ENCODE measurements around the gene PLD4. TPM values are rescaled to one million over a fixed set of nuclear protein-coding genes. Genes with fewer than 3 reads are reported as not detected.

Gene PLD4
- total RNA-seq, 4 donors from 2014 or later, result under 0.01 to 0.37 (median 0.16) TPM; not detected in 1

GRCh38 chr14:104928391-104929133, 3.9 kb downstream of the PLD4 start:
- DNase-seq (ENCODE audit: low spot score) (no peak), ATAC-seq (ENCODE audit: low FRiP score) (no peak)
- no peak for TF ChIP-seq CTCF (IDR thresholded peaks at IDR 0.05)

GRCh38 chr14:104929268-104930230, 4.9 kb downstream of the PLD4 start:
- ATAC-seq (ENCODE audit: low FRiP score), result no peak
- DNase-seq (ENCODE audit: low spot score), result no peak
- no peak for TF ChIP-seq CTCF (IDR thresholded peaks at IDR 0.05)

GRCh38 chr14:104930526-104931303, 6.0 kb downstream of the PLD4 start:
- no peak for TF ChIP-seq CTCF (IDR thresholded peaks at IDR 0.05)
- DNase-seq (ENCODE audit: low spot score) (no peak), ATAC-seq (ENCODE audit: low FRiP score) (no peak)

DNA sequence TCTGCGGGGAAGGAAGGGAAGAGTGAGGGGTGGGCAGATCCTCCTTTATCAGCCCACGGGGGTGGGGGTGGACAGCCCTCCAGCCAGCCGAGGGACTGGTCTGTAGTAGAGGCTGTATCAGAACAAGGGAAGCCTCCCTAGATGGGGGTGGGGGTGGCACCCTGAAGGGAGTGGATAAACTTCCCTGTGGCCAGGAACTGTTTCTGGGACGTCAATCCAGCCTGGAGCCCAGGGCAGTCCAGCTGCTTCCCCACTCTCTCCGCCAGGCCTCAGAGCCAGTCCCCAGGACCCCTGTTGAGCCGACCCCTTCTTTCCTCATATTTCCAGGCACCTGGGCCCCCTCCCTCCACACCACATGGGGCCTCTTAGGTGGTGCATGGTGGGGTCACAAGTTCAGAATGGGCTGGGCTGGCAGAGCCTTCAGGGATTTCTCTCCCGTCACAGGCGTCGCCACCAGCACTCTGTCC, 6.7 kb downstream of the PLD4 start:
- DNase-seq (ENCODE audit: low spot score) (no peak), ATAC-seq (ENCODE audit: low FRiP score) (no peak)

DNA sequence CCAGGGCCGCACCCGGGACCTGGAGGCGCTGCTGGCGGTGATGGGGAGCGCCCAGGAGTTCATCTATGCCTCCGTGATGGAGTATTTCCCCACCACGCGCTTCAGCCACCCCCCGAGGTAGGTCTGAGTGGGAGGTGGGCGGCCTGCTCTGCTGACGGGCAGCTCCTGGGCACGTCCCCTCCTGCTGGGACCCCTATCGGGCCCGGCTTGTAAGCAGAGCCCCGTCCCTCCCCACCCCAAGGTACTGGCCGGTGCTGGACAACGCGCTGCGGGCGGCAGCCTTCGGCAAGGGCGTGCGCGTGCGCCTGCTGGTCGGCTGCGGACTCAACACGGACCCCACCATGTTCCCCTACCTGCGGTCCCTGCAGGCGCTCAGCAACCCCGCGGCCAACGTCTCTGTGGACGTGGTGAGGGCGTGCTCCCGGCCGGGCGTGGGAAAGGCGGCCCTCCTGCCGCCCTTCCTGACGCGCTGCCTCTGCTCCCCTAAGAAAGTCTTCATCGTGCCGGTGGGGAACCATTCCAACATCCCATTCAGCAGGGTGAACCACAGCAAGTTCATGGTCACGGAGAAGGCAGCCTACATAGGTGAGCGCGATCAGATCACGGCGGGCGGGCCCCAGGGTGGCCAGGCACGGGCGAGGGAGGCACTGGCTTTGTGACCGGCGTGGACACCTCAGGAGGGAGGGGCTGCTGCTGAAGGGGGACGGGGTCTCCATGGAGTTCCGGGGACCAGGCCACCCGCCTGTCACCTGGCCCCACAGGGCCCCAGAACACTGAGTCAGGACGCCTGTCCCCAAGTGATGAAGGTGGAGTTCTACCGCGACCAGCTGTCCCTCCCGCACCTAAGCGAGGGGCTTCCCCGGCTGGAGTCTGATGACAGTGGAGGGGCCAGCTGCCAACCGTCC, 7.3 kb downstream of the PLD4 start:
- DNase-seq (ENCODE audit: low spot score) (no peak), ATAC-seq (ENCODE audit: low FRiP score) (no peak)
- TF ChIP-seq CTCF (IDR thresholded peaks at IDR 0.05), result no peak

More for the DNA sequence above, 6.7 kb downstream of the PLD4 start:
- TF ChIP-seq CTCF (IDR thresholded peaks at IDR 0.05), result no peak

All from omental fat pad (tissue), 4 donors.